Measurements from ENCODE around the gene ADORA1. TPM values are rescaled to one million over a fixed set of nuclear protein-coding genes. Genes with fewer than 3 reads are reported as not detected.
A peak's percentile ranks its signal among the peaks of the same experiment; 100 is the strongest.

Gene ADORA1
- 24.0 TPM for total RNA-seq

- peak; percentile 68 for DNase-seq
Observed at GRCh38 chr1:203127666-203128430, at the start of gene ADORA1. TSS of gene ADORA1 (plus strand) at chr1:203127726. CDS start at chr1:203128842, 1,116 bp downstream.

- DNase-seq = no peak
Observed at GRCh38 chr1:203077956-203078355, 49.6 kb upstream of the ADORA1 start.

- no peak for DNase-seq
Observed at GRCh38 chr1:203078478-203078877, 49.0 kb upstream of the ADORA1 start.

- DNase-seq = no peak
Observed at GRCh38 chr1:203080456-203080855, 47.1 kb upstream of the ADORA1 start.

- DNase-seq = no peak
Observed at GRCh38 chr1:203081465-203082230, 45.9 kb upstream of the ADORA1 start.

GRCh38 chr1:203082231-203082505, 45.4 kb upstream of the ADORA1 start:
- DNase-seq = no peak

- no peak for DNase-seq
Observed at GRCh38 chr1:203082571-203083462, 44.7 kb upstream of the ADORA1 start.

GRCh38 chr1:203083463-203083921, 44.0 kb upstream of the ADORA1 start:
- DNase-seq = no peak

- DNase-seq = no peak
Observed at GRCh38 chr1:203084588-203085527, 42.7 kb upstream of the ADORA1 start.

- no peak for DNase-seq
Observed at GRCh38 chr1:203085528-203086406, 41.8 kb upstream of the ADORA1 start, which contains the start of gene MYOG. TSS of gene MYOG (minus strand) at chr1:203086012. CDS start at chr1:203085961, 51 bp downstream.

GRCh38 chr1:203086992-203087763, 40.3 kb upstream of the ADORA1 start:
- DNase-seq = no peak

GRCh38 chr1:203088441-203088840, 39.1 kb upstream of the ADORA1 start:
- no peak for DNase-seq

GRCh38 chr1:203089001-203089650, 38.4 kb upstream of the ADORA1 start:
- no peak for DNase-seq

- DNase-seq = no peak
Observed at GRCh38 chr1:203089651-203090045, 37.9 kb upstream of the ADORA1 start.

GRCh38 chr1:203090421-203091198, 36.9 kb upstream of the ADORA1 start:
- no peak for DNase-seq

GRCh38 chr1:203091199-203091477, 36.4 kb upstream of the ADORA1 start:
- DNase-seq = no peak

GRCh38 chr1:203091761-203092330, 35.7 kb upstream of the ADORA1 start:
- no peak for DNase-seq

GRCh38 chr1:203093754-203094410, 33.6 kb upstream of the ADORA1 start:
- DNase-seq = no peak

Measured in occipital lobe (tissue), 2 donors.